HL-60 (cell line): ENCODE measurements around the gene GRK5.

Source experiments
- DNase-seq, 2 experiments: peaks; one replicate each; pipeline ENCODE4 v3.0.0-alpha.2; 2010 to 2020; ENCODE audit warnings: low read depth in 1 of 2, low spot score in 1 of 2
- H3K27ac ChIP-seq: fragments of 250-450 bp; sonication (Bioruptor Pico); replicated peaks from 2 replicates; pipeline ENCODE4 v1.5.1; 2020; ENCODE audit warnings: mild to moderate bottlenecking, moderate library complexity
- H3K27me3 ChIP-seq: fragments of 250-450 bp; sonication (Bioruptor Pico); 2 replicates; pipeline ENCODE4 v1.5.1; 2021; ENCODE audit warnings: mild to moderate bottlenecking, moderate library complexity; ENCODE audit not compliant: insufficient read depth, poor library complexity, severe bottlenecking
- H3K4me3 ChIP-seq: replicated peaks from 2 replicates; pipeline ENCODE4 v1.5.1; 2011; ENCODE audit warnings: mild to moderate bottlenecking, control low read depth, low read length; ENCODE audit not compliant: insufficient read depth
- GABPA ChIP-seq: IDR thresholded peaks from 2 replicates; pipeline ENCODE4 v1.6.1; 2012; ENCODE audit warnings: low read depth
- POLR2AphosphoS5 ChIP-seq: IDR thresholded peaks from 2 replicates; pipeline ENCODE4 v1.6.1; 2012; ENCODE audit warnings: low read depth
- SPI1 ChIP-seq: IDR thresholded peaks from 2 replicates; pipeline ENCODE4 v1.6.1; 2012; ENCODE audit warnings: low read depth, mild to moderate bottlenecking, borderline replicate concordance
- TF ChIP-seq, protein P1 (sequence below): IDR thresholded peaks from 2 replicates; pipeline ENCODE4 v1.6.1; 2012; ENCODE audit warnings: low read depth; ENCODE audit not compliant: insufficient replicate concordance
- TF ChIP-seq, protein P2 (sequence below): IDR thresholded peaks from one replicate; pipeline ENCODE4 v1.5.1; 2011; ENCODE audit warnings: low read length, control low read depth, inconsistent platforms; ENCODE audit not compliant: insufficient read depth

Gene GRK5

DNA sequence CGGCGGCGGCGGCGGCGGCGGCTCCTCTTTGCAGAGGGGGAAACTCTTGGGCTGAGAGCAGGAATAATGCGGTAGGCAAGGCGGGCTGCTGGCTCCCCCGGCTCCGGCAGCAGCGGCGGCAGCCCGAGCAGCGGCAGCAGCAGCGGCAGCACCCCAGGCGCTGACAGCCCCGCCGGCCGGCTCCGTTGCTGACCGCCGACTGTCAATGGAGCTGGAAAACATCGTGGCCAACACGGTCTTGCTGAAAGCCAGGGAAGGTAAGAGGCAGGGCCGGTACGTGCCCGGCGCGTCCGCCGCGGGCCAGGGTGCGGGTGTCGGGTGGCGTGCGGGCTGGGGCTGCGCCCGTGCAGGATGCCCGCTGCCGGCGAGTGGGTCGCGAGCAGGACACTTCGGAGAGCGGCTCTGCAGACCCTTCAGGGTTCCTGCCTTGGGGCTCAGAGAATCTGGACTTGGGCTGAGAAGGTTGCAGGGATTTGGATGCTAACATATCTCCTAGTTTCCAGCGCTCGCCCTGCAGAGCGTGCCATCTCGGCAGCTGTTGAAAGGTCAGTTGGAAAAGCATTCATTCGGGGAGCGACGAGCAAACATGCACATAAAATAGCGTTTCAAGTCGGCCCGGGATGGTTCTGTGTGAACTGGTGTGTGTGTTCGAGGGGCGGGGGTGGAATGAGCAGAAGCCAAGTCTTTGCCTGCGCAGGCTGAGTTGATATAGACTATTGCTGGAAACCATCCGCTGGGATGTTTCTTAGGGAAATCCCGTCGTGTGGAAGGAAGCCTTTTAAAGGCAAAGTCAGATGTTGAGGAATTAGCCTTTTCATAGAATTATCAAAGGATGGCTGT lies 562 bp downstream of the GRK5 start:
- H3K4me3 ChIP-seq: peak overlapping the region; percentile 57
- no peak for DNase-seq
- no peak for TF ChIP-seq GABPA
- TF ChIP-seq, protein P1, sequence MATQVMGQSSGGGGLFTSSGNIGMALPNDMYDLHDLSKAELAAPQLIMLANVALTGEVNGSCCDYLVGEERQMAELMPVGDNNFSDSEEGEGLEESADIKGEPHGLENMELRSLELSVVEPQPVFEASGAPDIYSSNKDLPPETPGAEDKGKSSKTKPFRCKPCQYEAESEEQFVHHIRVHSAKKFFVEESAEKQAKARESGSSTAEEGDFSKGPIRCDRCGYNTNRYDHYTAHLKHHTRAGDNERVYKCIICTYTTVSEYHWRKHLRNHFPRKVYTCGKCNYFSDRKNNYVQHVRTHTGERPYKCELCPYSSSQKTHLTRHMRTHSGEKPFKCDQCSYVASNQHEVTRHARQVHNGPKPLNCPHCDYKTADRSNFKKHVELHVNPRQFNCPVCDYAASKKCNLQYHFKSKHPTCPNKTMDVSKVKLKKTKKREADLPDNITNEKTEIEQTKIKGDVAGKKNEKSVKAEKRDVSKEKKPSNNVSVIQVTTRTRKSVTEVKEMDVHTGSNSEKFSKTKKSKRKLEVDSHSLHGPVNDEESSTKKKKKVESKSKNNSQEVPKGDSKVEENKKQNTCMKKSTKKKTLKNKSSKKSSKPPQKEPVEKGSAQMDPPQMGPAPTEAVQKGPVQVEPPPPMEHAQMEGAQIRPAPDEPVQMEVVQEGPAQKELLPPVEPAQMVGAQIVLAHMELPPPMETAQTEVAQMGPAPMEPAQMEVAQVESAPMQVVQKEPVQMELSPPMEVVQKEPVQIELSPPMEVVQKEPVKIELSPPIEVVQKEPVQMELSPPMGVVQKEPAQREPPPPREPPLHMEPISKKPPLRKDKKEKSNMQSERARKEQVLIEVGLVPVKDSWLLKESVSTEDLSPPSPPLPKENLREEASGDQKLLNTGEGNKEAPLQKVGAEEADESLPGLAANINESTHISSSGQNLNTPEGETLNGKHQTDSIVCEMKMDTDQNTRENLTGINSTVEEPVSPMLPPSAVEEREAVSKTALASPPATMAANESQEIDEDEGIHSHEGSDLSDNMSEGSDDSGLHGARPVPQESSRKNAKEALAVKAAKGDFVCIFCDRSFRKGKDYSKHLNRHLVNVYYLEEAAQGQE: no peak
- TF ChIP-seq, protein P2, sequence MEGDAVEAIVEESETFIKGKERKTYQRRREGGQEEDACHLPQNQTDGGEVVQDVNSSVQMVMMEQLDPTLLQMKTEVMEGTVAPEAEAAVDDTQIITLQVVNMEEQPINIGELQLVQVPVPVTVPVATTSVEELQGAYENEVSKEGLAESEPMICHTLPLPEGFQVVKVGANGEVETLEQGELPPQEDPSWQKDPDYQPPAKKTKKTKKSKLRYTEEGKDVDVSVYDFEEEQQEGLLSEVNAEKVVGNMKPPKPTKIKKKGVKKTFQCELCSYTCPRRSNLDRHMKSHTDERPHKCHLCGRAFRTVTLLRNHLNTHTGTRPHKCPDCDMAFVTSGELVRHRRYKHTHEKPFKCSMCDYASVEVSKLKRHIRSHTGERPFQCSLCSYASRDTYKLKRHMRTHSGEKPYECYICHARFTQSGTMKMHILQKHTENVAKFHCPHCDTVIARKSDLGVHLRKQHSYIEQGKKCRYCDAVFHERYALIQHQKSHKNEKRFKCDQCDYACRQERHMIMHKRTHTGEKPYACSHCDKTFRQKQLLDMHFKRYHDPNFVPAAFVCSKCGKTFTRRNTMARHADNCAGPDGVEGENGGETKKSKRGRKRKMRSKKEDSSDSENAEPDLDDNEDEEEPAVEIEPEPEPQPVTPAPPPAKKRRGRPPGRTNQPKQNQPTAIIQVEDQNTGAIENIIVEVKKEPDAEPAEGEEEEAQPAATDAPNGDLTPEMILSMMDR: no peak
- TF ChIP-seq POLR2AphosphoS5: no peak
- TF ChIP-seq SPI1: no peak
- H3K27me3 ChIP-seq: peaks cover 12% of the 10 kb centered on the region
- H3K27ac ChIP-seq: no peak overlapping the region

- Histone ChIP-seq H3K27ac (no peak overlapping the region), H3K4me3 (peak overlapping the region; percentile 57; the same call in 1 of the 2 replicates), H3K27me3 (peaks cover 12% of the 10 kb centered on the region)
- TF ChIP-seq SPI1 (no peak), POLR2AphosphoS5 (no peak), GABPA (no peak)
- TF ChIP-seq, protein P1: no peak
- TF ChIP-seq, protein P2: no peak
- DNase-seq: no peak
These were observed 1.2 kb downstream of the GRK5 start for GRCh38 chr10:119208553-119208940.

DNA sequence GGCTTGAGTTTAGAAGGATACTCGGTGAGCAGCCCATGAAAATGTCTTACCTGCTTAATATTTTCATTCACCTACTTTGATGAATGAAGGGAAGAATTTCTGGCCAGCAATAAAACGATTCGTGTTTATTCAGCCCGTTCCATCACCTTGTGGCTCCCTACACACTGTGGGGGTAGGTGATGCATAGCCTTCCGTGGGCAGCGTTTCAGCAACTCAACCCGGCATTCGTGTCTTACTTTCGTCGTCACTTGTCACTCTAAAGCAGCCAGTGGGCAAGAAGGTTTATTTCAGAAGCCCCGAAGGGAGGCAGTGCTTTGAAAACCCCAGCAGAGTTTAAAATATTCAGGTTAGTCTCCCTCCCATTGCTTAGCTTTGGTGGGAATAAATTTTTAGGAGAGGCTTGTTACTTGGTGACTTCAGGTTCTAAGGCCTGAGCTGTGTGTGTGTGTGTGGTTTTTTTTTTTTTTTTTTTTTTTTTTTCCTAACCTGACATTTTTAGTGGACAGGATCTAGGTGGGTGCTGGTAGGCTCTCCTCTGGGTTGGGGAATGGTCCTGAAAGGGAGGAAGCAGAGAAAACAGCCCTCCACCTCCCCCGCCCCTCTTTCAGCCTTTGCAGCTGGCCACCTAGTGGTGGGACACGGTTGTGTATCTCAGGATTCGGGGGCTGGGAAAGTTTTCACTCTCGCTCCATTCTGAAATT lies 1.8 kb downstream of the GRK5 start:
- Histone ChIP-seq H3K27me3 (peaks cover 12% of the 10 kb centered on the region), H3K4me3 (no peak overlapping the region), H3K27ac (no peak overlapping the region)
- peak in 1 of 2 experiments; percentile 42 for DNase-seq
- no peak for TF ChIP-seq POLR2AphosphoS5
- TF ChIP-seq, protein P2: peak; percentile 60
